ENCODE measurements around the gene MIB2.

DNA sequence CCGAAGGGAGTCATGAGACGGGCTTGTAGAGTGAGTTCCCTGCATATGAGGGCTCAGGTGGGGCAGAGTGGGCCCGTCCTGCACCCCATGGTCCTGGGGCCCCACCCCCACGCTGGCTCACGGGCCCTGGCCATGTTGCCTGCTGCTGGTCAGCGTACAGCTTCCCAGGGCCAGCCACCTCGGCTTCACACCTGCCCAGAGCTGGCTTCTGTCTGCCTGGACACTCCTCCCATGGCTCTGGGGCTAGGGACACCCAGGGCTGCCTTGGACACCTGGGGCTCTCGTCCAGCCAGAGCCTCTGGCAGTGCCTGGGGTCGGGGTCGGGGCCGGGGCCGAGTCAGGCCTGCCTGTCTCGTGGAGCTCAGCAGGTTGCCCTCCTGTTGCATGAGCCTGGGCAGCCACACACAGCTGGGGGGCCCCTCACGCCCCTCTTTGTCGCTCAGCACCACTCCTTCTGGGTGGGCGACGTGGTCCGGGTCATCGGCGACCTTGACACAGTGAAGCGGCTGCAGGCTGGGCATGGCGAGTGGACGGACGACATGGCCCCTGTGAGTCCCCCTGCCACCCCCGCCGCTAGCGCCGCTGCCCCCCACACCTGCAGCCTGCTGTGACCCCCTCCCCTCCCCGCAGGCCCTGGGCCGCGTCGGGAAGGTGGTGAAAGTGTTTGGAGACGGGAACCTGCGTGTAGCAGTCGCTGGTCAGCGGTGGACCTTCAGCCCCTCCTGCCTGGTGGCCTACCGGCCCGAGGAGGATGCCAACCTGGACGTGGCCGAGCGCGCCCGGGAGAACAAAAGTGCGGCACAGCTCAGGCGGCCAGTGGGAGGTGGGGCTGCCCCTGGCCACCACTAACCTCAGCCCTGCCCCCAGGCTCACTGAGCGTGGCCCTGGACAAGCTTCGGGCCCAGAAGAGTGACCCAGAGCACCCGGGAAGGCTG lies 11.2 kb downstream of the MIB2 start:
- no peak for TF ChIP-seq CTCF (IDR thresholded peaks at IDR 0.05)
- TF ChIP-seq POLR2A (IDR thresholded peaks at IDR 0.05), result no peak

Data from esophagus squamous epithelium (tissue), 4 donors.